HepG2 (cell line): ENCODE measurements around the gene ZNF391. TPM values are rescaled to one million over a fixed set of nuclear protein-coding genes. Genes with fewer than 3 reads are reported as not detected.

Experiments used
- ATAC-seq: fragments of 200-7000 bp; cut with Tn5 transposase; 3 replicates; pipeline ENCODE4 v1.9.1; 2020; ENCODE audit warnings: mild to moderate bottlenecking, moderate library complexity
- Bru-seq: library from RNA; stranded (reverse); fragments of 400-500 nt; gene quantifications from one replicate; lab custom pipeline; 2021; lab: Mats Ljungman, UMichigan
- BruChase-seq, 2 experiments: library from RNA; stranded (reverse); fragments of 400-500 nt; gene quantifications; one replicate each; lab custom pipeline; 2021; lab: Mats Ljungman, UMichigan
- BruUV-seq: library from RNA; stranded (reverse); fragments of 400-500 nt; replicated peaks from 2 replicates; lab custom pipeline; 2021; lab: Mats Ljungman, UMichigan
- CTCF ChIA-PET: fragments of 300-600 bp; formaldehyde crosslinking; extraction: SDS; loops from one replicate; lab custom pipeline; 2021; ENCODE audit warnings: low total read pairs, inconsistent platforms, low intra/inter-chr PET ratio; lab: Yijun Ruan, JAX
- POLR2A ChIA-PET: fragments of 350-600 bp; sonication (Branson Sonifier 250); formaldehyde crosslinking; loops from one replicate; lab custom pipeline; 2020; ENCODE audit warnings: antibody characterized with exemption, inconsistent platforms; lab: Yijun Ruan, JAX
- DNase-seq: peaks from one replicate; pipeline ENCODE4 v3.0.0-alpha.2; 2015; ENCODE audit warnings: low spot score
- FAIRE-seq: peaks from 3 replicates; lab custom pipeline; 2011; peaks lifted over from hg19 to GRCh38; lab: Jason Lieb, UNC
- H2AFZ ChIP-seq: one replicate; pipeline ENCODE4 v1.6.1; 2011; ENCODE audit warnings: low read length, inconsistent platforms
- H3K27ac ChIP-seq: fragments of 300-600 bp; 3 replicates; pipeline ENCODE4 v1.8.0; 2011; ENCODE audit warnings: mixed run types, mild to moderate bottlenecking, mixed read lengths, low read length, inconsistent platforms; ENCODE audit not compliant: insufficient read depth; ENCODE audit errors: extremely low read length
- H3K27me3 ChIP-seq, 2 experiments: fragments of 200-600 bp in 1 of 2; 2 replicates in 1 of 2; 3 replicates in 1 of 2; pipeline versions ENCODE4 v1.6.0 to v1.8.0; 2011; ENCODE audit warnings: low read length in 2 of 2, mild to moderate bottlenecking in 2 of 2, moderate library complexity in 2 of 2, inconsistent platforms in 1 of 2; ENCODE audit not compliant: insufficient read depth in 2 of 2, control insufficient read depth in 1 of 2
- H3K36me3 ChIP-seq, 2 experiments: fragments of 200-600 bp in 1 of 2; replicated peaks in 1 of 2; 2 replicates in 1 of 2; 3 replicates in 1 of 2; pipeline versions ENCODE4 v1.5.1 to v1.8.0; 2011; ENCODE audit warnings: low read length in 2 of 2, inconsistent platforms in 1 of 2; ENCODE audit not compliant: insufficient read depth in 2 of 2, control insufficient read depth in 1 of 2
- H3K4me1 ChIP-seq: 2 replicates; pipeline ENCODE4 v1.5.1; 2012; ENCODE audit warnings: low read length, inconsistent platforms; ENCODE audit not compliant: insufficient read depth
- H3K4me2 ChIP-seq: 2 replicates; pipeline ENCODE4 v1.6.0; 2011; ENCODE audit warnings: low read depth, low read length, inconsistent platforms
- H3K4me3 ChIP-seq, 3 experiments: fragments of 200-600 bp in 1 of 3; sonication (generic), shearing (Covaris generic) in 1 of 3; replicated peaks in 1 of 3; 2 replicates each; pipeline ENCODE4 v1.5.1; 2011 to 2016; ENCODE audit warnings: low read length in 3 of 3, inconsistent platforms in 2 of 3, low read depth in 2 of 3, mild to moderate bottlenecking in 2 of 3, control low read depth in 1 of 3, mixed read lengths in 1 of 3; ENCODE audit not compliant: insufficient read depth in 1 of 3
- H3K79me2 ChIP-seq: one replicate; pipeline ENCODE4 v1.6.1; 2011; ENCODE audit warnings: low read length, inconsistent platforms; ENCODE audit not compliant: insufficient read depth
- H3K9ac ChIP-seq: 2 replicates; pipeline ENCODE4 v1.6.0; 2011; ENCODE audit warnings: mild to moderate bottlenecking, low read depth, low read length, inconsistent platforms; ENCODE audit not compliant: insufficient read depth
- H3K9me3 ChIP-seq: 2 replicates; pipeline ENCODE4 v1.5.1; 2012; ENCODE audit warnings: mild to moderate bottlenecking, low read length
- H4K20me1 ChIP-seq: 2 replicates; pipeline ENCODE4 v1.6.0; 2011; ENCODE audit warnings: inconsistent platforms, mild to moderate bottlenecking, low read length, moderate library complexity; ENCODE audit not compliant: insufficient read depth
- AKAP8 ChIP-seq: sonication (generic); formaldehyde crosslinking; IDR thresholded peaks from 2 replicates; pipeline ENCODE4 v1.5.1; 2020; ENCODE audit warnings: mild to moderate bottlenecking, missing genetic modification reagents
- ARNT ChIP-seq: fragments of 450-650 bp; IDR thresholded peaks from 2 replicates; pipeline ENCODE4 v1.6.1; 2017
- ARNT2 ChIP-seq: sonication (generic); formaldehyde crosslinking; IDR thresholded peaks from 2 replicates; pipeline ENCODE4 v1.8.0; 2022; ENCODE audit warnings: mild to moderate bottlenecking, low read depth, missing genetic modification reagents, moderate library complexity
- ARNTL ChIP-seq: sonication (generic); formaldehyde crosslinking; IDR thresholded peaks from 2 replicates; pipeline ENCODE4 v1.4.0; 2020; ENCODE audit warnings: mild to moderate bottlenecking, missing genetic modification reagents
- CEBPG ChIP-seq: IDR thresholded peaks from 2 replicates; pipeline ENCODE4 v1.6.1; 2016
- FOXA3 ChIP-seq: IDR thresholded peaks from 2 replicates; pipeline ENCODE4 v1.6.1; 2016; ENCODE audit warnings: missing genetic modification reagents, missing compliant biosample characterization
- HDAC2 ChIP-seq: sonication (generic); formaldehyde crosslinking; IDR thresholded peaks from 2 replicates; pipeline ENCODE4 v1.4.0; 2020; ENCODE audit warnings: missing genetic modification reagents
- KLF16 ChIP-seq, 2 experiments: sonication (generic) in 1 of 2; formaldehyde crosslinking in 1 of 2; IDR thresholded peaks; 2 replicates each; pipeline versions ENCODE4 v1.6.1 to v1.8.0; 2016 to 2023; ENCODE audit warnings: missing genetic modification reagents in 2 of 2, missing compliant biosample characterization in 1 of 2
- SIN3A ChIP-seq: IDR thresholded peaks from 2 replicates; pipeline ENCODE4 v1.6.1; 2011; ENCODE audit warnings: low read depth, mild to moderate bottlenecking, control low read depth, low read length, borderline replicate concordance
- SOX5 ChIP-seq: IDR thresholded peaks from 2 replicates; pipeline ENCODE4 v1.6.1; 2016; ENCODE audit warnings: borderline replicate concordance
- ZBTB3 ChIP-seq: sonication (generic); formaldehyde crosslinking; IDR thresholded peaks from 2 replicates; pipeline ENCODE4 v1.4.0; 2020; ENCODE audit warnings: low read depth, mild to moderate bottlenecking, moderate library complexity, missing genetic modification reagents, borderline replicate concordance
- ZBTB4 ChIP-seq: sonication (generic); formaldehyde crosslinking; IDR thresholded peaks from 2 replicates; pipeline ENCODE4 v1.4.0; 2020; ENCODE audit warnings: missing genetic modification reagents, mild to moderate bottlenecking, borderline replicate concordance
- ZNF501 ChIP-seq: sonication (generic); formaldehyde crosslinking; IDR thresholded peaks from 2 replicates; pipeline ENCODE4 v1.5.1; 2020; ENCODE audit warnings: mild to moderate bottlenecking, moderate library complexity, missing genetic modification reagents
- ZNF562 ChIP-seq: sonication (generic); formaldehyde crosslinking; IDR thresholded peaks from 2 replicates; pipeline ENCODE4 v1.8.0; 2022; ENCODE audit warnings: missing genetic modification reagents, borderline replicate concordance
- ZSCAN12 ChIP-seq: sonication (generic); formaldehyde crosslinking; IDR thresholded peaks from 2 replicates; pipeline ENCODE4 v1.9.0; 2021; ENCODE audit warnings: mild to moderate bottlenecking, missing genetic modification reagents
- ZSCAN9 ChIP-seq: IDR thresholded peaks from 2 replicates; pipeline ENCODE4 v1.6.1; 2016; ENCODE audit warnings: borderline replicate concordance
- WGBS: methylation state at CpG from one replicate; pipeline ENCODE4 v1.1.6; 2017; ENCODE audit warnings: low lambda C conversion rate; 5-methylcytosine and 5-hydroxymethylcytosine counted together
- in situ Hi-C: cut with HindIII; loops from 2 replicates; pipeline ENCODE4 v1.10.0; 2017; ENCODE audit warnings: low pct_unique_long_range_greater_than_20kb; ENCODE audit not compliant: extremely low pct_ligation_motif_present
- intact Hi-C: fragments of 100-400 bp; cut with micrococcal nuclease; formaldehyde crosslinking; loops from one replicate; pipeline ENCODE4 v1.10.0; 2022; ENCODE audit not compliant: unreplicated experiment
- long read RNA-seq, 2 experiments: library from RNA in 1 of 2; library from polyadenylated mRNA in 1 of 2; stranded (forward) in 1 of 2; unstranded in 1 of 2; transcript quantifications; one replicate each; pipeline ENCODE4 v2.0.0, GENCODE V29; 2019 to 2022
- polyA minus RNA-seq, 3 experiments: library from RNA; depleted of rRNA, polyadenylated mRNA; stranded (reverse); fragments of >200 nt; gene quantifications; 2 replicates each; pipeline ENCODE4 v1.2.3, GENCODE V29; 2011; ENCODE audit warnings: low replicate concordance in 1 of 3
- polyA plus RNA-seq, 8 experiments: library from polyadenylated mRNA; depleted of rRNA in 3 of 8; stranded (reverse) in 7 of 8; unstranded in 1 of 8; fragments of >200 nt; fragmentation: Illumina TruSeq in 4 of 8; extraction: Trizol in 4 of 8; gene quantifications; 2 replicates each; pipeline versions ENCODE4 v1.2.1 to v1.2.3, GENCODE V29; 2011 to 2016; ENCODE audit warnings: low read depth in 4 of 8, missing spikeins in 1 of 8, mixed read lengths in 1 of 8; ENCODE audit not compliant: insufficient read depth in 1 of 8
- total RNA-seq, 5 experiments: library from RNA; depleted of rRNA; stranded (reverse); fragments of >200 nt; fragmentation: Illumina TruSeq; extraction: Trizol; gene quantifications; 2 replicates each; pipeline ENCODE4 v1.2.3, GENCODE V29; 2016; ENCODE audit warnings: low read depth in 1 of 5

ZNF391 gene
- total RNA-seq (2016; rRNA removed; fragmentation: Illumina TruSeq; extraction: Trizol) (1.7 and 2.7 TPM in 2 replicates), polyA plus RNA-seq (2011; rRNA removed) (0.78 and 0.97 TPM in 2 replicates), polyA minus RNA-seq (2011; rRNA and poly(A)+ RNA removed; ENCODE audit: low replicate concordance) (0.21 and 0.52 TPM in 2 replicates), Bru-seq, nascent RNA (percentile 45 among the genes with signal in this experiment), BruChase-seq, experiment 1, labeled RNA remaining after a 6-hour chase (percentile 34 among the genes with signal in this experiment), BruChase-seq, experiment 2, labeled RNA remaining after a 2-hour chase (percentile 43 among the genes with signal in this experiment)
- total RNA-seq (2016; cell fraction: cytosol; rRNA removed; fragmentation: Illumina TruSeq; extraction: Trizol; ENCODE audit: low read depth): 0.62 and 0.71 TPM in 2 replicates
- total RNA-seq (2016; cell fraction: insoluble cytoplasmic fraction; rRNA removed; fragmentation: Illumina TruSeq; extraction: Trizol): 1.7 and 2.1 TPM in 2 replicates
- total RNA-seq (2016; cell fraction: membrane; rRNA removed; fragmentation: Illumina TruSeq; extraction: Trizol): 0.90 and 1.5 TPM in 2 replicates
- total RNA-seq (2016; cell fraction: nucleus; rRNA removed; fragmentation: Illumina TruSeq; extraction: Trizol): 1.7 TPM in 2 replicates
- 0.31 and 0.87 TPM in 2 replicates for polyA plus RNA-seq (2011; cell fraction: cytosol; rRNA removed)
- polyA plus RNA-seq (2011; cell fraction: nucleus; rRNA removed): 0.31 and 0.74 TPM in 2 replicates
- 0.71 and 1.2 TPM in 2 replicates for polyA plus RNA-seq (2012)
- 0.26 and 0.46 TPM in 2 replicates for polyA plus RNA-seq (2016; cell fraction: cytosol; fragmentation: Illumina TruSeq; extraction: Trizol; ENCODE audit: low read depth)
- polyA plus RNA-seq (2016; cell fraction: insoluble cytoplasmic fraction; fragmentation: Illumina TruSeq; extraction: Trizol; ENCODE audit: low read depth): 2.1 and 3.1 TPM in 2 replicates
- polyA plus RNA-seq (2016; cell fraction: membrane; fragmentation: Illumina TruSeq; extraction: Trizol; ENCODE audit: low read depth): 0.80 and 1.0 TPM in 2 replicates
- 3.8 and 3.9 TPM in 2 replicates for polyA plus RNA-seq (2016; cell fraction: nucleus; fragmentation: Illumina TruSeq; extraction: Trizol; ENCODE audit: insufficient read depth, low read depth)
- polyA minus RNA-seq (2011; cell fraction: cytosol; rRNA and poly(A)+ RNA removed): 0.18 and 0.99 TPM in 2 replicates
- 0.64 and 1.1 TPM in 2 replicates for polyA minus RNA-seq (2011; cell fraction: nucleus; rRNA and poly(A)+ RNA removed)
- long read RNA-seq, experiment 1: 0 reads
- long read RNA-seq, experiment 2, partial matches to known transcripts: 0 of 2 reads
- long read RNA-seq, experiment 2, other reads (novel, unspliced or antisense): 2 of 2 reads

GRCh38 chr6:27388293-27389197 lies at the start of gene ZNF391:
ZNF391 (plus strand) TSS chr6:27388759; CDS start chr6:27400371, 11,612 bp downstream.
- Histone ChIP-seq H3K27me3 (no peaks in the 10 kb centered on the region; a peak in 1 of 5 replicates), H4K20me1 (no peaks in the 10 kb centered on the region), H3K4me2 (peak within 1 kb of the TSS; percentile 88), H3K4me3 (peak within 1 kb of the TSS; percentile 68 to 87 (median 81)), H3K9ac (peak within 1 kb of the TSS; percentile 60), H3K27ac (peak within 1 kb of the TSS; percentile 54), H3K79me2 (no peaks in the 10 kb centered on the region), H2AFZ (peak within 1 kb of the TSS; percentile 94), H3K36me3 (no peaks in the 10 kb centered on the region), H3K4me1 (no peaks in the 10 kb centered on the region), H3K9me3 (peaks cover 2% of the 10 kb centered on the region)
- BruUV-seq: TSS peak; percentile 67
- DNase-seq (peak; percentile 81), FAIRE-seq (peak; percentile 47), ATAC-seq (peak; percentile 99)
- WGBS: 10% methylated on average over 46 of the region's 49 CpGs
- intact Hi-C loops: loop anchor here (1.0 kb wide), 2 partner anchors 85 to 90 kb away; partner anchors contain the start of gene ZNF184
- CTCF ChIA-PET: no interaction called here
- POLR2A ChIA-PET: interaction anchor here (1.0 to 1.2 kb wide), 3 partner anchors 76 to 93 kb away, joined by 3 to 7 read pairs (median 3); partner anchors contain the start of genes POM121L2 and ZNF184
- in situ Hi-C loops: no loop called here
- TF ChIP-seq KLF16 (CRISPR knock-in tag; IDR thresholded peaks at IDR 0.05): peak; percentile 57 to 95; a peak in 2 of 4 replicates
- no peak for TF ChIP-seq ZBTB3 (CRISPR knock-in tag)
- peak; percentile 70; the same call in 1 of the 2 replicates for TF ChIP-seq ZBTB4 (CRISPR knock-in tag)
- TF ChIP-seq FOXA3 (CRISPR knock-in tag): peak; percentile 45; the same call in 1 of the 2 replicates
- peak; percentile 94 for TF ChIP-seq ARNT2 (CRISPR knock-in tag)
- TF ChIP-seq ZSCAN9 (CRISPR knock-in tag): peak; percentile 60; the same call in 1 of the 2 replicates
- TF ChIP-seq AKAP8: no peak
- TF ChIP-seq SOX5 (CRISPR knock-in tag): peak; percentile 67; the same call in 1 of the 2 replicates
- TF ChIP-seq SIN3A: peak; percentile 48; the same call in 1 of the 2 replicates
- TF ChIP-seq ZNF501: peak; percentile 99
- TF ChIP-seq ZSCAN12 (CRISPR knock-in tag): 0 out of 2 replicates have a peak, but pooled peaks have one; percentile 61
- peak; percentile 59 for TF ChIP-seq CEBPG (CRISPR knock-in tag)
- peak; percentile 82 for TF ChIP-seq HDAC2 (CRISPR knock-in tag)
- TF ChIP-seq ARNT: no peak
- TF ChIP-seq ZNF562 (CRISPR knock-in tag): no peak
- no peak; the same call in 1 of the 2 replicates for TF ChIP-seq ARNTL
